NCI-H128 (cell line): ENCODE data around the gene RNU1-1.
A peak's percentile ranks its signal among the peaks of the same experiment; 100 is the strongest.
"Not testable (repeated sequence)": the region's sequence is repeated elsewhere in the genome, so short reads cannot be mapped to it uniquely, and the experiment has no call there.

Experiments used
- DNase-seq: peaks from one replicate; lab custom pipeline; 2025; ENCODE audit not compliant: unreplicated experiment; lab: John Stamatoyannopoulos, UW

RNU1-1 gene

DNA sequence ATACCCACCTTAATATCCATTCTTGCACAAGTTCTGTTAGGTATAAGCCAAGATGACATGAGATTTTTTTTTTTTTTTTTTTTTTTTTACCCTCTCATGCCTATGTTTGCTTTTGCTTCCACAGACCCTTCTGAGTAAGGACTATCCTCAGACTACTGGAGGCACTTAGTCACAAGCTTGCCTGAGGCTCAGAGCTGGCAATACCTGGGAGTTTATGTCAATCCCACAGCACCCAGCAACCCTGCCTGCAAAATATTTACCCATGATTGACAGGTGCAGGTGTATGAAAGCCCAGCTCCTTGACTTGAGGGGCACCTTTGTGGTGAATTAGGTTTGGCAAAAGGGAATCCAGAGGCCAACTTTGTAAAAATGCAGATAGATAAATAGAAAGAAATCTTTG is 11.7 kb upstream of the RNU1-1 start:
- DNase-seq: not testable (repeated sequence)

DNA sequence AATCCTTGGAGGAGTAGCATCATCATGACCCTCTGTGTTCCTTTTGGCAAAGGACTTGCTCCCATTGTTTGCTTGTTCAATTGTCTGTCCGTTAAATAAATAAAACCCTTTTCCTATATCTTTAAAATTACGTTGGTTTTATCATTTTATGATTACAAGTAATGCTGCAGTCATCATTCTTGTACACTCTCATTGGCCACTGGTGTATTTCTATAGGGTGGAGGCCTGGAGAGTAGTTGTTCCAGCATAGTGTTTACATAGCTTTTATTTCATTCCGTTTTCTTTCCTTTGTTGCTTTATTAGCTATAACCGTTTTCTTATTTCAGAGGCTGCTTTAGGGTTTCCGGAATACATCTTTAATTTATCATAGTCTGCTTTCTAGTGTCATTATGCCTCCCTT is 7.6 kb upstream of the RNU1-1 start:
- not testable (repeated sequence) for DNase-seq

DNA sequence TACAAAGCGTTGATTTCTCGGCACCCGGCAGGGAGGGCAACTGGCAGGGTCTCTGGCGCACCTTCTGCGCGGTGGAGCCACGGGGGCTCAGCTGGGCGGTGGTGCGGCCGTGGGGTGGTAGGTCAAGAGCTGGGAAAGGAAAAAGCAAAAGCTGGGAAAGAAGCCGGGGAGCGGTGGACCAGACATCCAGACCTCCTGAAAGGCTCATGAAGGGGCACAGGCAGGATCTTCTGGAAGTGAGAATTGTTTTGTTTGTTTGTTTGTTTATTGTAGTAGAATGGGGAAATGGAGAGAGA is 7.2 kb upstream of the RNU1-1 start:
- DNase-seq: no peak

DNA sequence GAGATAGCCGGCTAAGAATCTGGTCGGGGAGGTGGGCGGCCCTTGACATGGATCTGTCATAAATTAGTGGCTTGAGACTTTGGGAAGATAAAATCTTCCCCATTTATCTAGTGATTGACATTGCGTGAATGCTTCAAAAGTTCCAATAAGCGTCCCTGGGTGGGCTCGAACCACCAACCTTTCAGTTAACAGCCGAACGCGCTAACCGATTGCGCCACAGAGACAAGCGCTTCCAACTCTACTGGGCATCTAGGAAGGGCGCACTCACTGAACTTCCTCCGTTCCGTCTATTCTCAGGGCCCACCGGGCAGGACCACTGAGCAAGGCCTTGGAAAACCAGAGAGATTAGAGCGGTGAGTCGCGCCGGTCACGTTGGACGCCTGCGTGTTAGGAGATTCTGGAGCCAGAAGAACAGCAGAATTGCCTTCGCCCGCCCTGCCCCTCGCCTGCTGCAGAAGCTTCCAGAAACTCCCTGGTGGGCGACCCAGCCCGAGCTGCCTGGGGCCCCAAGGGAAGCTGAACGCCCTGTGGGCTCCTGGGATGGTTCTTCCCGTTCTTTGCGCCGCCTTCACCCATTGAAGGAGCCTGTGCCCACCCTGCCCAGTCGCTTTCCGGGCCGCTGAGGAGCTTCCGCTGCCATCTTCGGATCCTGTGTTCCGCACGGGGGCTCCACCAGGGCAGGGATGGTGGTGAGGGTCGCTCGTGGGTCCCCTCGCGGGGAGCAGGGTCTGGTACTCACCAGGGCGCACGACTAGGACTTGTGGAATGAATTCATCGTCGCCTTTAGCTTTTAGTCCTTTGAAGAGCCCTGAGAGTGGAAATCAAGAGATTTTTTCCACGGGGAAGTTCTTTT is 6.6 kb upstream of the RNU1-1 start:
- not testable (repeated sequence) for DNase-seq

DNA sequence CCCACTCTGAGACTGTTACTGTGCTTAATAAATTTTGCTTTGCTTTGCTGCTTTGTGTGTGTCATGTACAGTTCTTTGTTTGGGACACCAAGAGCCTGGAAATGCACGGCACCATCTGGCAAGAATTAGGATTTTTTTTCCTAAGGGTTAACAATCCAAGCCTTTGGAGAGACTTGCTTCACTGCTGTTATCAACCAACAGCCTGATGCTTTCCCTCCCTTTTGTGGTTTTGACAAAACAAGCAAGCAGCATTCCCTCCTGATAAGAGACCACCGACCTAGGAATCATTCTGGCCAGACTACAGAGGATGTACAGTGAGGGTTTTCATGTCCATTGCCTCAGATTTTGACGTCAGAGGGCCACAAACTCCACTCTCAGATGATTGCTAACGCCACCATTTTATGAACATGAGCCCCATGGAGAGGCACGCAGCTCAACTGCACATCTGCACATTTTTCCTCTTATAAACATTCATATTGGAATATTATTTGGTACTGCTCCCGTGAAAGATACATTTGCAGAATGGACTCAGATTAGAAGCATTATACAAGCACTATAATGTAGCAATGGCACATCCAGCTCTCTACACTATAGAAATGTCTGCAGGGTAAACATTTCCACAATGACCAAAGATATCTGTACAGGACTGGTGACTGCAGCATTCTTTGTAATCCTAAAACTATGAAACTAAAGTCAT is 5.3 kb upstream of the RNU1-1 start:
- not testable (repeated sequence) for DNase-seq

DNA sequence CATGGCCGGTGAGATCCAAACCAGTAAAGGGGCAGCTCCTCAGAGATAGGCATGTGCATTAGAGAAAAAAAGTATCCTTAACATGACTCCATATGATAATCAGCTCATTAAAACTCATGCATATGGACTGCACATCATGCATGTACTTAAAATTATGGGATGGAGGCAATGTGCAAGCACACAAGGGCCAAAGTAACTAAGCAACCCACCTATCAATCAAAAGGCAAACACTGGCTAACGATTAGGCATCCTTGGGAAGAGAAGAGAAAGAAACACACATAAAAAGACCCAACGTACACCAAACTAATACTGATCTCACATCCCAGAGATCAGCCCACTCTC is 4.8 kb upstream of the RNU1-1 start:
- not testable (repeated sequence) for DNase-seq

DNA sequence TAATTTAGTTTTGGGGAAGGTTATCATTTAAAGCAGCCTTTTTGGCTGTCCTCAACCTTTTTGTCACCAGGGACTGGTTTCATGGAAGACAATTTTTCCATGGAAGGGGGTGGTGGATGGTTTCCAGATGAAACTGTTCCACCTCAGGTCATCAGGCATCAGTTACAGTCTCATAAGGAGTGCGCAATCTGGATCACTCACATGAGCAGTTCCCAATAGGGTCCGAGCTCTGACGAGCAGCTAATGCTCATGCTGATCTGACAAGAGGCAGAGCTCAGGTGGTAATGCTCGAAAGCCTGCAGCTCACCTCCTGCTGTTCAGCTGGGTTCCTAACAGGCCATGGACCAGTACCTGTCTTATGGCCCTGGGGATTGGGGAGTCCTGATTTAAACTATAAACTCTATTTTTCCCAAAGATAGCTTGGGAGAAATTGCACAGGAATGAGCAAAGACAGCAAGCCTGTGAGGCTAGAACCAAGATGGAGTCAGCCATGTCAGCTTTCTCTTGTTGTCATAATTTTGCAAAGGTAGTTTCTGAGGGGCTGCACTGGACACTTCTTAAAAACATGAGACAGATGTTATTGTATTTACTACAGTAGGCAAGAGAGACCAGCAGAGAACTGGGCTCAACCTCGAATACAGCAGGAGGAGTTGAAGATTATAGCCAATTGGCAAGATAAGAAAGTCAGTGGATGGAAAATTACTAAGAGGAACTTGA is 2.8 kb upstream of the RNU1-1 start:
- DNase-seq: not testable (repeated sequence)

DNA sequence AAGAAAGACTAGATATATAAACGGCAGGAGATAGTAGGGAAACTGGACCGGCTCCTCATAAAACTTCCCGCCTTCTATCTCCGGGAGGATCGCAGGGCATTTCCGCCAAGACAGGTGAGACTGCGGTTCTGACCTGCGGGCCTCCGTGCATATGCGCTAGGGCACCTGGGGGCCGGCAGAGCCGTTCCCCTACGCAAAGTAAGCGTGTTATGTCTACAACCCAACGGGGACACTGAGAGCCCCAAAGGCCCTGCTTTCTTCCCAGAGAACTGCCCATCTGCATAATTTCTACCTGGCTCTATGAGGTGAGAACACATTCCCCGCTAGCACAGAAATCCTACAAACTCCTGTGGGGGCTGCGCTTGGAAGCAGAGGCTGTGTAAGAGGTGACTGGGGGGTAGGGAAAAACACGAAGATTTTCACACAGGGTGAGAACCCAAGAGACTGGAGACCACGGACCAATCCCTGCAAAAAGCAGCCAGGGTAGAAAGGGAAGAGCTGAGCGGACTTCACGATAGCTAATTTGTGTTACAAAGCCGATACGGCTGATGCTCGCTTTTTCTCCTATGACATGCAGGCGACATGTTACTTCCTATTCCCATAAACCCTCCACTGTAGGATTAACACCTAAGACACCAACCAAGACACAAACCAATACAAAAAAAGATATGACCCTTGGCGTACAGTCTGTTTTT is 526 bp downstream of the RNU1-1 start:
- DNase-seq: peak; percentile 46

DNA sequence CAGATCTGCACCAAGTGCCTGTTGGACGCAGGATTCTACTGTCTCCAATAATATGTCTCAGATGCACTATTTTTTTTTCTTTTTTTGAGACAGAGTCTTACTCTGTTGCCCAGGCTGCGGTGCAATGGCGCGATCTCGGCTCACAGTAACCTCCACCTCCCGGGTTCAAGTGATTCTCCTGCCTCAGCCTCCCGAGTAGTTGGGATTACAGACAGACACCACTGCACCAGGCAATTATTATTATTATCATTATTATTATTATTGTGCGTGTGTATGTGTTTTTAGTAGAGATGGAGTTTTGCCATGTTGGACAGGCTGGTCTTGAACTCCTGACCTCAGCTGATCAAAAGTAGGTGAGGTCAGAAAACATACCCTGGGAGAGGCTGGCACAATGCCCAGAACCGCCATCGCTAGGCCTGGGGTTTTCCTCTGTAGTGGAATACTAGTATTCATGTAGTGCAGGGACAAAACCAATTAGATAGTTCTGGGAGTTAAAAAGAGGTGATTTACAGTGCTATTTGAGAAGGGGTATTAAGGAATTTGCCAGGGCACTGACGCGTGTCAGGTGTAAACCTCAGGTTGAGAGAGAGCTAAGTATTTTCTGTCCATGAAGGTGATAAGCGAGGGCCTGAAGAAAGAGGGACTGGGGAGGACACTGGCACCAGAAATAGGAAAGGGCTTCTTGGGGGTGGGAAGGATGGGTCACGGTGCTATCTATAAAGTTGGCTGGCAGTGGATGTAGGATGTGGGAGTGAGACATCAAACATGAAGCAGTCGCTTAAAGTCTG is 1.3 kb downstream of the RNU1-1 start:
- not testable (repeated sequence) for DNase-seq

DNA sequence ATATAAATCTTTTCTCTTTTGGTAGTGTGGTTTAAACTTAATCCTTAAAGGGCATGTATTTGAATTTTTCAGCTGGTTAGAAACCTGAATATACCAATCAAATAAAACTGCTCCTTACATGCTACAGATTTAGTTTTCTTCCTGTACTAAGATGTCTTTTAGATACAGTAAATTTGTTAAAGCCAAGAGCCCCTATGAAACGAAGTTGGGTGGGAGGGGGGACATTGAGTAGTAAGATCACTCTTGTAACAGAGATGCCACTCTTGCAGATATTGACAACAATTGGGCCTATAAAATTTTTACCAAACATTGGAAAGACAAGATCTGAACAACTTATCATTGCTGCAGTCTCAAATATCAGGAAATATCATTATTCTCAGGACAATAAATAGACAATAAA is 2.2 kb downstream of the RNU1-1 start:
- not testable (repeated sequence) for DNase-seq

DNA sequence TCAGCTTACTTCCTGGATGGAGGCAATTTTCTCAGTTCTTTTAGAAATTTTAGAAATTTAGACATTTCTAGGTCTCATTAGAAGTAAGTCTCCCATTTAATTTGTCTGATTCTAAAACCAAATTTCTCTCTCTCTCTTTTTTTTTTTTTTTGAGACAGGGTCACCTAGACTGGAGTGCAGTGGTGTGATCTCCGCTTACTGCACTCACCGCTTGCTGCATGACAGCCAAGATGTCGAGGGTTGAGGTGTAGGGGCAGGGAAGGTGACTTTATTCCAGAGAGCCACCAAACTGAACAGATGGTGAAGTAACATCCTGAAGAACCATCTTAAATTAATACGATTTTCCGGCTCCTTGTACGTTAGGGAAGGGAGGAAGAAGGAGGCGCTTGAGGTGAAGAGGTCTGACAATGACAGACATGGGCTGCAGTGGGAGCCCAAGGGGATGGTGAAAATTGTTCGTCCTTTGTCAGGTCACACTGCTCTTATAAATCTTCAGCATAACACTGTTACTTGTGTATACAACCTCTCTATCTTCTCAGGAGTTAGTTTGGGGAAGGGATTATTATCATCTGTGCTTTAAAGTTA is 5.1 kb downstream of the RNU1-1 start:
- DNase-seq: not testable (repeated sequence)

DNA sequence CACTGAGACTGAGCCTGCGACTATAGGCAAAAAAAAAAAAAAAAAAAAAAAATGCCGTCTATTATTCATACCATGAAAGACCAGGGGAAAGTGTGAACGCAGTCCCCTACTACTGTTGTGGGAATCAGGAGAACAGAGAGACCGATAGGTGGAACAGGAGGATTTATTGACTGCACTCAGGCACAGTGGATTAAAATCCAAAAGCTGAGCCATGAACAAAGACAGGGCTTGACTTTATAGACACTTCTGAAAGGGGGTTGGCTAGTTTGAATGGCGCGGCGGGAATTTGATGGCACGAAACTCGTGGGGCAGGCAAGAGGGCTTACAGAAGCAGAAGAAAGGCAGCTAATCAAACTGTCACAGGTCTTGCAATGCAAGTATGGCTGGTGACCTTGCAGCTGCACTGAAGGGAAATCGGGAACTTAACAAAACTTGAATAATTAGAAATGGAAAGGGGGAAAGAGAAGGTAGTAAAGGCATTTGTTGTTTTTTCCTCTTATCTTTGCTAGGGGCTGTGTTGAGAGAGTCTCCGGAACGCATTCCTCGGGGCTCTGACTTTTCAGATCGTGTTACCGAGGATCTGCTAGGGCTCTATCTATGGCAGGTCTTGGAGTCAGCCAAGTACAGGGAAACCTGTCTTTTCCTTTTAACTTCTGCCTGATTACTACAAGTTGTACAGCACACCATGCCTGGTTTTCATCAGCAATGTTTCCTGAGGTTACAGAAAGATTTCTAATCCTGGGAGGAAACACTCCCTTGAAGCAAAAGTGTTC is 7.5 kb downstream of the RNU1-1 start:
- DNase-seq: not testable (repeated sequence)

DNA sequence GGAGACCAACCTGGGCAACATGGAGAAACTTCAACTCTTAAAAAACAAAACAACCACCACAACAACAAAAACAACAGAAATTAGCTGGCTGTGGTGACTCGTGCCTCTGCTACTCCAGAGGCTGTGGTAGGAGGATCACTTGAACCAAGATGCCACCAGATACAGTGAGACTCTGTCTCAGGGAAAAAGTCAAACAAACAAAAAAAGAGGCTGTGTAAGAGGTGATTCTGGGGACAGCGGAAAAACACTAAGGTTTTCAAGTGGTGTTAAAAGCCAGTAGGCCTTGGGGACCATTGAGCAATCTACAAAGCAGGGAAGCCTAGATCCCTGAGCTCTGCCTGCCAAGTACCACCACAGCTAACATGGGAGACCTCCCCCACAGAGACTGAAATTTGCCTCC is 8.2 kb downstream of the RNU1-1 start:
- not testable (repeated sequence) for DNase-seq

DNA sequence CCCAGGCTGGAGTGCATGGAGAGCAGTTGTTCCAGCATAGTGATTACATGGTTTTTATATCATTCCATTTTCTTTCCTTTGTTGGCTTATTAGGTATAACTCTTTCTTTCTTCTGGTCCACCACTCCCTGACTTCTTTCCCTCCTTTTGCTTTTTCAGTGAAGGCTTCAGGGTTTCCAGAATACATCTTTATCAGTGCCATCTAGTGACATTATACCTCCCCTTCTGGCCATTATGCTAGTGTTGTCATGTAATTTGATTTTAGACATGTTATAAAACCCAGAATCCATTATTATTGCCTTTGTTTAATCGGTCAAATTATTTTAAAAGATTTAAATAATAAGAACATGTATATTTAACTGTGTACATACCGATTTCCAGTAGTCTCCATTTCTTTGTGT is 10.6 kb downstream of the RNU1-1 start:
- no peak for DNase-seq

DNA sequence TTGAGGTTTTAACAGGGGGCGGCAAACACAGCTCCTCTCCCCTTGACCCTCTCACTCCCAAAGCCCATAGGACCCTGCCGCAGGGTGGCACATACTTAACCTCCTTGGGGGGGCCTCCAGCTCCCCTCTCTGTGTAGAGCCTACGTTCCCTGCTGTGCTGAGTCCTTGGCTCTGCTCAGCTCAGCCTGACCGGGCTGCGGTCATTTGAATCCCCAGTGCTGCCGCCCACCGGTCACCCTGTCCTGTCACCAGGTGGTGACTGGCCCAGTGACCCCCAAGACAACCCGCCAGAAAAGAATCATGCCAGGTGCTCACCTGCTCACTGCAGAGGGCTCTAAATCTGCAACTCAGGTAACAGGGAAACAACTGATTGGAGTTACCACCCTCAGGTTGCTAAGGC is 12.6 kb downstream of the RNU1-1 start:
- DNase-seq: not testable (repeated sequence)

DNA sequence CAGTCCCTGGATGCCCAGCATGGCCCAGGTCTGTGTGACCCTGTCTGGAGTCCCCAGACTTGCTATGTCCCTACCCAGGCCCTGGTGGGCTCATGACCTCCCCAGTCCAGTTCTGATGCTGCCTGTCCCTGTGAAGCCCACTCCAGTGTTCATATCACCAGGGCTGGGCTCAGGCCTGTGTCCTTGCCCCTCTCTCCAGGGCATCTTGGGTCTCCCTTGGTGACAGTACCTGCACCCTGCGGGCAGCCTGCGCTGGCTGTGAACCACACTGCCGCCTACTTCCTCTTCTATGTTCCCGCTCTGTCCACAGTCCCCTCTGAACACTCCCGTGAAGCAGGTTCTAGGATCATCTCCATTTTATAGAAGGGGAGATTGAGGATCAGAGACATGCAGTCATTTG is 13.1 kb downstream of the RNU1-1 start:
- DNase-seq: not testable (repeated sequence)

DNA sequence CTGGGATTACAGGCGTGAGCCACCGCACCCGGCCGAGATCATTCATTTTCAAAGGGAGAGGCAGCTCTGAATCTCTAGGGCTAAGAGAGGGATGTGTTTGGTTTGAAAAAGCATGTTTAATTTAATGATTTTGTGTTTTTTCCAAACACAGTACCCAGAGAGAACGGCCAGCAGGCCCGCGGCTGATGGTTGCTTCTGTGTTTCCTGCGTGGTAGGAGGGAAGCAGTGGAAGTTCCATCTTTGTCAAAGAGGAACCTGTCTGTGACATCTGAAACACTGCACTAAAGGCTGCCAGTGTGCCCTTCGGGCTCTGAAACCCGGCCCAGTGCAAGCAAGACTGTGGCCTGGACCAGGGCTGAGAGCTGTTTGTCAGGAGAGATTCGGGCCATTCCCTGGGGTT is 13.6 kb downstream of the RNU1-1 start:
- not testable (repeated sequence) for DNase-seq

DNA sequence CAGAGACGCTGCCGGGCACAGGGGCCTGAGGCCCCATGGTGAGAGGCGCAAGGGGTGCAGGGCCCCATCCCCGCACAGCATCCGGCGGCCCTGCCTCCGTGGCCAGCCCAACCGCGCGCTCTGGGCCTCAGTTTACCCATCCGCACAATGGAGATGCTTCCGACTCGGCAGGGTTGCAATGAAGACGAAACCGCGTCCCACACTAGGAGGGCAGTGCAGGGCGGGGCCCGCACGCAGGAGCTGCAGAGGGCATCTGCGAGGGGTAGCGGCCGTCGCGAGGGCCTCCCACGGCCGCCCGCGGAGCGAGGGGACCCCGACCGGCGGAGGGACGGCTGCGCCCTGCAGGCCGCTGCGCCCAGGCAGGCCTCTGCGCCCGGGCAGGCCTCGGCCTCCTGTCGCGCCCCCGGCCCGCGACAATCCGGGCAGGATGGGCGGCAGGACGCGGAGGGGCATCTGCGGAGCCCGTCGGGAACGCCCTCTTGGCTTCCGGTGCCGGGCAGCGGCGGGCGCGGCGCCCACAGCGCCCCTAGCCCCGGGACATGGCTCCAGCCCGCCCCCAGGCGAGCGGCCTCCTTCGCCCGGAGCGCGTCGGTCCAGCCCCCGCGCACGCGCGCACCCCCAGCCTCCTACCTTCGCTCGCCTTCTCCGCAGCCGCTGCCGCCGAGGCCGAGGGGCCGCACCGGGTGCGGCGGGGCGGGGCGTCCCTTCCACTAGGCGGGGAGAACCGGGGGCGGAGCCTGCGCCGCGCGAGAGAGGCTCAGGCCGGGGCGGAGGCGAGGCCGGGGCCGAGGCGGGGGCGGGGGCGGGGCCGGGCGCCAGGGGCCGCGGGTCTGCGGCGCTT is 15.3 kb downstream of the RNU1-1 start:
- peak; percentile 93 for DNase-seq

DNA sequence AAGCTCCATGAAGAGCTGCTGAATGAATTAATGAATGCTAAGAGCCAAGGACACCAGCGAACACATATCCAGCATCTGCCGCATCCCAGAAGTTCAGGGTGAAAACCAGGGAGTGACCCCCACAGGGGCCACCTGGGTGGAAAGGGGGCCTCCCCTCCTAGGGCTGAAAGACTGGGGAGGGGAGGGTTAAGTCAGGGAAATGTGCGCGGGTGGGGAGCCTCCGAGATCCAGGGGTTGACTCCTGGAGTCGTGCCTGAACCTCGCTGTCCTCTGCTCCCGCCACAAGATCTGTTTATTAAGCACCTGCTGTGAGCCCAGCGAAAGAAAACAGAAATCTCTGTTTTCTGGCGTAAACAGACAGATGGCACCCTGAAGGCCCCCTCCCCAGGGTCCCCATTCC is 16.0 kb downstream of the RNU1-1 start:
- not testable (repeated sequence) for DNase-seq
